Measurements from ENCODE around the gene SPAG9. TPM values are rescaled to one million over a fixed set of nuclear protein-coding genes. Genes with fewer than 3 reads are reported as not detected.

SPAG9 gene
- total RNA-seq, 1 experiment from 2014 or later: 77.6 TPM

GRCh38 chr17:51046514-51047384, 73.9 kb downstream of the SPAG9 start:
- ATAC-seq: peak; percentile 47; the same call in 1 of the 2 replicates
- TF ChIP-seq MAX (IDR thresholded peaks at IDR 0.05) (no peak), ZNF274 (IDR thresholded peaks at IDR 0.05; ENCODE audit: low read depth, low read length) (no peak)
- no peak overlapping the region for H3K4me3 ChIP-seq (replicated peaks in 1 of 2; ENCODE audit: low read depth in 1 of 2, low read length in 2 of 2)
- intact Hi-C loops (cut with micrococcal nuclease): no loop called here
- H3K9me3 ChIP-seq (ENCODE audit: control insufficient read depth in 1 of 2, insufficient read depth in 1 of 2, low read depth in 1 of 2, low read length in 2 of 2): no peaks in the 10 kb centered on the region
- H3K9me2 ChIP-seq (ENCODE audit: insufficient read depth): no peaks in the 10 kb centered on the region
- CTCF ChIA-PET: interaction anchor here (2.0 to 3.4 kb wide), 2 partner anchors 10 to 46 kb away, joined by 5 to 35 read pairs; no protein-coding TSS in a partner anchor
- no peaks in the 10 kb centered on the region for H3K36me3 ChIP-seq (ENCODE audit: control insufficient read depth in 1 of 2, insufficient read depth in 2 of 2, low read length in 2 of 2)
- H3K27ac ChIP-seq (ENCODE audit: low read depth, low read length): no peak overlapping the region
- no peak overlapping the region for H3K4me2 ChIP-seq (ENCODE audit: low read length)
- H3K79me2 ChIP-seq (ENCODE audit: insufficient read depth, low read length): peaks cover 43% of the 10 kb centered on the region
- TSS peak; percentile 16 for BruUV-seq (replicated peaks)
- POLR2A ChIA-PET: interaction anchor here (0.7 to 1.6 kb wide), 4 partner anchors 10 to 181 kb away, joined by 3 to 4 read pairs (median 4); partner anchors contain the start of genes NME1, SPAG9 and TOB1
- no peak overlapping the region for H3K9ac ChIP-seq (ENCODE audit: low read length)
- H3K27me3 ChIP-seq (ENCODE audit: insufficient read depth, low read length): no peaks in the 10 kb centered on the region
- peaks cover 4% of the 10 kb centered on the region; the same call in 1 of the 2 replicates for H4K20me1 ChIP-seq (ENCODE audit: insufficient read depth)
- no peaks in the 10 kb centered on the region for H3K4me1 ChIP-seq (ENCODE audit: control insufficient read depth in 1 of 2, insufficient read depth in 2 of 2, low read length in 2 of 2)
- RAD21 ChIA-PET (ENCODE audit: low non-redundant PET in 1 of 2, low total read pairs in 2 of 2, uncharacterized antibody in 2 of 2, unreplicated experiment in 2 of 2): no interaction called here
- DNase-seq (ENCODE audit: low read depth, low spot score): no peak
- H2AFZ ChIP-seq (ENCODE audit: low read depth, low read length, poor library complexity, severe bottlenecking): no peak overlapping the region

GRCh38 chr17:51046046-51046445, 74.6 kb downstream of the SPAG9 start:
- no TSS peak for BruUV-seq (replicated peaks)
- H3K79me2 ChIP-seq (ENCODE audit: insufficient read depth, low read length): peaks cover 43% of the 10 kb centered on the region
- H3K27ac ChIP-seq (ENCODE audit: low read depth, low read length): no peak overlapping the region
- RAD21 ChIA-PET (ENCODE audit: low non-redundant PET in 1 of 2, low total read pairs in 2 of 2, uncharacterized antibody in 2 of 2, unreplicated experiment in 2 of 2): no interaction called here
- H2AFZ ChIP-seq (ENCODE audit: low read depth, low read length, poor library complexity, severe bottlenecking): no peak overlapping the region
- no peaks in the 10 kb centered on the region for H3K36me3 ChIP-seq (ENCODE audit: control insufficient read depth in 1 of 2, insufficient read depth in 2 of 2, low read length in 2 of 2)
- H3K9ac ChIP-seq (ENCODE audit: low read length): no peak overlapping the region
- POLR2A ChIA-PET: interaction anchor here (0.7 to 1.6 kb wide), 4 partner anchors 11 to 180 kb away, joined by 3 to 4 read pairs (median 4); partner anchors contain the start of genes NME1, SPAG9 and TOB1
- no peaks in the 10 kb centered on the region for H3K9me2 ChIP-seq (ENCODE audit: insufficient read depth)
- no peaks in the 10 kb centered on the region for H3K9me3 ChIP-seq (ENCODE audit: control insufficient read depth in 1 of 2, insufficient read depth in 1 of 2, low read depth in 1 of 2, low read length in 2 of 2)
- ATAC-seq: no peak
- DNase-seq (ENCODE audit: low read depth, low spot score): no peak
- intact Hi-C loops (cut with micrococcal nuclease): no loop called here
- H3K4me3 ChIP-seq (replicated peaks in 1 of 2; ENCODE audit: low read depth in 1 of 2, low read length in 2 of 2): no peak overlapping the region
- H3K4me1 ChIP-seq (ENCODE audit: control insufficient read depth in 1 of 2, insufficient read depth in 2 of 2, low read length in 2 of 2): no peaks in the 10 kb centered on the region
- H3K27me3 ChIP-seq (ENCODE audit: insufficient read depth, low read length): no peaks in the 10 kb centered on the region
- H3K4me2 ChIP-seq (ENCODE audit: low read length): no peak overlapping the region
- CTCF ChIA-PET: interaction anchor here (2.0 to 3.4 kb wide), 2 partner anchors 11 to 45 kb away, joined by 5 to 35 read pairs; no protein-coding TSS in a partner anchor
- H4K20me1 ChIP-seq (ENCODE audit: insufficient read depth): peaks cover 4% of the 10 kb centered on the region; the same call in 1 of the 2 replicates
- no peak for TF ChIP-seq ELF1 (IDR thresholded peaks at IDR 0.05; ENCODE audit: borderline replicate concordance, low read depth)
- TF ChIP-seq RAD21 (IDR thresholded peaks at IDR 0.05; ENCODE audit: low read depth): no peak
- TF ChIP-seq YY1 (IDR thresholded peaks at IDR 0.05; ENCODE audit: extremely low read depth, insufficient replicate concordance, low read depth, low read length): no peak
- no peak for TF ChIP-seq POLR2A (IDR thresholded peaks at IDR 0.05; ENCODE audit: borderline replicate concordance, extremely low read depth, insufficient read depth, insufficient read length)
- no peak for TF ChIP-seq SP1 (IDR thresholded peaks at IDR 0.05; ENCODE audit: low read depth)
- no peak for TF ChIP-seq ATF3 (IDR thresholded peaks at IDR 0.05)
- no peak for TF ChIP-seq ZNF274 (IDR thresholded peaks at IDR 0.05; ENCODE audit: low read depth, low read length)
- no peak for TF ChIP-seq SIN3A (IDR thresholded peaks at IDR 0.05; ENCODE audit: low read depth)
- TF ChIP-seq, protein P1, sequence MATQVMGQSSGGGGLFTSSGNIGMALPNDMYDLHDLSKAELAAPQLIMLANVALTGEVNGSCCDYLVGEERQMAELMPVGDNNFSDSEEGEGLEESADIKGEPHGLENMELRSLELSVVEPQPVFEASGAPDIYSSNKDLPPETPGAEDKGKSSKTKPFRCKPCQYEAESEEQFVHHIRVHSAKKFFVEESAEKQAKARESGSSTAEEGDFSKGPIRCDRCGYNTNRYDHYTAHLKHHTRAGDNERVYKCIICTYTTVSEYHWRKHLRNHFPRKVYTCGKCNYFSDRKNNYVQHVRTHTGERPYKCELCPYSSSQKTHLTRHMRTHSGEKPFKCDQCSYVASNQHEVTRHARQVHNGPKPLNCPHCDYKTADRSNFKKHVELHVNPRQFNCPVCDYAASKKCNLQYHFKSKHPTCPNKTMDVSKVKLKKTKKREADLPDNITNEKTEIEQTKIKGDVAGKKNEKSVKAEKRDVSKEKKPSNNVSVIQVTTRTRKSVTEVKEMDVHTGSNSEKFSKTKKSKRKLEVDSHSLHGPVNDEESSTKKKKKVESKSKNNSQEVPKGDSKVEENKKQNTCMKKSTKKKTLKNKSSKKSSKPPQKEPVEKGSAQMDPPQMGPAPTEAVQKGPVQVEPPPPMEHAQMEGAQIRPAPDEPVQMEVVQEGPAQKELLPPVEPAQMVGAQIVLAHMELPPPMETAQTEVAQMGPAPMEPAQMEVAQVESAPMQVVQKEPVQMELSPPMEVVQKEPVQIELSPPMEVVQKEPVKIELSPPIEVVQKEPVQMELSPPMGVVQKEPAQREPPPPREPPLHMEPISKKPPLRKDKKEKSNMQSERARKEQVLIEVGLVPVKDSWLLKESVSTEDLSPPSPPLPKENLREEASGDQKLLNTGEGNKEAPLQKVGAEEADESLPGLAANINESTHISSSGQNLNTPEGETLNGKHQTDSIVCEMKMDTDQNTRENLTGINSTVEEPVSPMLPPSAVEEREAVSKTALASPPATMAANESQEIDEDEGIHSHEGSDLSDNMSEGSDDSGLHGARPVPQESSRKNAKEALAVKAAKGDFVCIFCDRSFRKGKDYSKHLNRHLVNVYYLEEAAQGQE (IDR thresholded peaks at IDR 0.05; ENCODE audit: low read depth): no peak
- TF ChIP-seq, protein P2, sequence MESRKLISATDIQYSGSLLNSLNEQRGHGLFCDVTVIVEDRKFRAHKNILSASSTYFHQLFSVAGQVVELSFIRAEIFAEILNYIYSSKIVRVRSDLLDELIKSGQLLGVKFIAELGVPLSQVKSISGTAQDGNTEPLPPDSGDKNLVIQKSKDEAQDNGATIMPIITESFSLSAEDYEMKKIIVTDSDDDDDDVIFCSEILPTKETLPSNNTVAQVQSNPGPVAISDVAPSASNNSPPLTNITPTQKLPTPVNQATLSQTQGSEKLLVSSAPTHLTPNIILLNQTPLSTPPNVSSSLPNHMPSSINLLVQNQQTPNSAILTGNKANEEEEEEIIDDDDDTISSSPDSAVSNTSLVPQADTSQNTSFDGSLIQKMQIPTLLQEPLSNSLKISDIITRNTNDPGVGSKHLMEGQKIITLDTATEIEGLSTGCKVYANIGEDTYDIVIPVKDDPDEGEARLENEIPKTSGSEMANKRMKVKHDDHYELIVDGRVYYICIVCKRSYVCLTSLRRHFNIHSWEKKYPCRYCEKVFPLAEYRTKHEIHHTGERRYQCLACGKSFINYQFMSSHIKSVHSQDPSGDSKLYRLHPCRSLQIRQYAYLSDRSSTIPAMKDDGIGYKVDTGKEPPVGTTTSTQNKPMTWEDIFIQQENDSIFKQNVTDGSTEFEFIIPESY (IDR thresholded peaks at IDR 0.05; ENCODE audit: extremely low read depth, insufficient replicate concordance, low read length): no peak
- TF ChIP-seq EZH2 (IDR thresholded peaks at IDR 0.05): no peak
